ENCODE data around the gene PDIA5.

The PDIA5 gene

GRCh38 chr3:123096126-123096525, 29.3 kb downstream of the PDIA5 start:
- Histone ChIP-seq H3K4me2 (ENCODE audit: low read depth, low read length, poor library complexity, severe bottlenecking) (no peak overlapping the region), H3K4me1 (ENCODE audit: insufficient read depth, low read length, poor library complexity, severe bottlenecking) (peaks cover 8% of the 10 kb centered on the region), H3K9me3 (ENCODE audit: insufficient read depth, low read depth, low read length) (no peaks in the 10 kb centered on the region), H3K36me3 (ENCODE audit: insufficient read depth, low read length) (peaks cover 95% of the 10 kb centered on the region; the same call in 1 of the 2 replicates), H2AFZ (ENCODE audit: low read length) (no peak overlapping the region), H3K4me3 (ENCODE audit: low read length, poor library complexity, severe bottlenecking) (no peak overlapping the region), H3K79me2 (ENCODE audit: insufficient read depth, low read length) (peaks cover 48% of the 10 kb centered on the region; the same call in 1 of the 2 replicates), H3K27me3 (ENCODE audit: insufficient read depth, low read length, poor library complexity, severe bottlenecking) (no peaks in the 10 kb centered on the region), H3K9me2 (replicated peaks; ENCODE audit: low read depth, low read length) (no peaks in the 10 kb centered on the region), H3K9ac (ENCODE audit: low read depth, low read length, poor library complexity, severe bottlenecking) (no peak overlapping the region), H4K20me1 (ENCODE audit: insufficient read depth, low read length, poor library complexity, severe bottlenecking) (peaks cover 10% of the 10 kb centered on the region), H3F3A (ENCODE audit: low read depth) (no peaks in the 10 kb centered on the region)
- TF ChIP-seq EZH2phosphoT487 (IDR thresholded peaks at IDR 0.05; ENCODE audit: borderline replicate concordance) = no peak

- H3K9me2 ChIP-seq (replicated peaks; ENCODE audit: low read depth, low read length) = no peaks in the 10 kb centered on the region
- no peaks in the 10 kb centered on the region for H3K9me3 ChIP-seq (ENCODE audit: insufficient read depth, low read depth, low read length)
- H3K36me3 ChIP-seq (ENCODE audit: insufficient read depth, low read length) = peaks cover 93% of the 10 kb centered on the region; the same call in 1 of the 2 replicates
- no peak overlapping the region for H2AFZ ChIP-seq (ENCODE audit: low read length)
- no peaks in the 10 kb centered on the region for H3F3A ChIP-seq (ENCODE audit: low read depth)
- no peak overlapping the region for H3K4me2 ChIP-seq (ENCODE audit: low read depth, low read length, poor library complexity, severe bottlenecking)
- H3K4me1 ChIP-seq (ENCODE audit: insufficient read depth, low read length, poor library complexity, severe bottlenecking) = peaks cover 4% of the 10 kb centered on the region
- H3K27me3 ChIP-seq (ENCODE audit: insufficient read depth, low read length, poor library complexity, severe bottlenecking) = no peaks in the 10 kb centered on the region
- H3K9ac ChIP-seq (ENCODE audit: low read depth, low read length, poor library complexity, severe bottlenecking) = no peak overlapping the region
- H3K4me3 ChIP-seq (ENCODE audit: low read length, poor library complexity, severe bottlenecking) = no peak overlapping the region
- peaks cover 42% of the 10 kb centered on the region; the same call in 1 of the 2 replicates for H3K79me2 ChIP-seq (ENCODE audit: insufficient read depth, low read length)
- TF ChIP-seq CTCF (conservative IDR thresholded peaks at IDR 0.05; ENCODE audit: low read length) (no peak), EZH2phosphoT487 (IDR thresholded peaks at IDR 0.05; ENCODE audit: borderline replicate concordance) (no peak)
- H4K20me1 ChIP-seq (ENCODE audit: insufficient read depth, low read length, poor library complexity, severe bottlenecking) = peaks cover 9% of the 10 kb centered on the region
Measured at GRCh38 chr3:123096731-123097130, 29.9 kb downstream of the PDIA5 start.

- TF ChIP-seq EZH2phosphoT487 (IDR thresholded peaks at IDR 0.05; ENCODE audit: borderline replicate concordance) (no peak), CTCF (conservative IDR thresholded peaks at IDR 0.05; ENCODE audit: low read length) (no peak)
- peaks cover 90% of the 10 kb centered on the region for H3K36me3 ChIP-seq (ENCODE audit: insufficient read depth, low read length)
- H3F3A ChIP-seq (ENCODE audit: low read depth) = peaks cover 2% of the 10 kb centered on the region; the same call in 1 of the 2 replicates
- no peak overlapping the region for H3K4me3 ChIP-seq (ENCODE audit: low read length, poor library complexity, severe bottlenecking)
- no peaks in the 10 kb centered on the region for H3K9me3 ChIP-seq (ENCODE audit: insufficient read depth, low read depth, low read length)
- H3K9me2 ChIP-seq (replicated peaks; ENCODE audit: low read depth, low read length) = no peaks in the 10 kb centered on the region
- no peak overlapping the region for H3K4me2 ChIP-seq (ENCODE audit: low read depth, low read length, poor library complexity, severe bottlenecking)
- no peak overlapping the region for H3K9ac ChIP-seq (ENCODE audit: low read depth, low read length, poor library complexity, severe bottlenecking)
- no peaks in the 10 kb centered on the region for H3K27me3 ChIP-seq (ENCODE audit: insufficient read depth, low read length, poor library complexity, severe bottlenecking)
- no peak overlapping the region for H2AFZ ChIP-seq (ENCODE audit: low read length)
- peaks cover 4% of the 10 kb centered on the region for H3K4me1 ChIP-seq (ENCODE audit: insufficient read depth, low read length, poor library complexity, severe bottlenecking)
- H4K20me1 ChIP-seq (ENCODE audit: insufficient read depth, low read length, poor library complexity, severe bottlenecking) = peaks cover 7% of the 10 kb centered on the region
- H3K79me2 ChIP-seq (ENCODE audit: insufficient read depth, low read length) = peaks cover 29% of the 10 kb centered on the region; the same call in 1 of the 2 replicates
Measured at GRCh38 chr3:123098426-123099330, 31.9 kb downstream of the PDIA5 start.

Data from Loucy (cell line).